ENCODE measurements around the gene C1orf21.
A peak's percentile ranks its signal among the peaks of the same experiment; 100 is the strongest.

C1orf21 gene

DNA sequence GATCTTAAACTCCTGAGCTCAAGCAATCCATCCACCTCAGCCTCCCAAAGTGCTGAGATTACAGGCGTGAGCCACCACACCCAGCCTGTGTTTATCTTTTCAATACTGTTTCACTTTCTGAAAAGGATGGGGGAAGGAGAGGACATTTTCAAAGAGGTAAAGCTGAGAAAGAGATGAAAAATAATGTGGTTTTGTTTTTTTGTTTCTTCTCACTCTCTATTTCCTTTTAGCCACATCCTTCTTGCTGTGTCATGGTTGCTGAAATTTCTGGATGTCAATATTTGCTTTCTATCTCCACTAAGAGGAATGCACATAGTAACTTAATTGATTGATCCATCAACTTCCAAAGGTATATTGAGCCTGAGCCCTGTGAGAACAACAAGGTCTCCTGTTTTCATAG, 6.4 kb upstream of the C1orf21 start:
- Histone ChIP-seq H3K27ac (no peak overlapping the region), H3K4me1 (no peaks in the 10 kb centered on the region), H3K79me2 (no peaks in the 10 kb centered on the region), H3K4me3 (ENCODE audit: low read depth, low read length) (no peak overlapping the region), H3K4me2 (ENCODE audit: low read length) (no peak overlapping the region), H3K36me3 (ENCODE audit: control insufficient read depth, insufficient read depth, low read length) (no peaks in the 10 kb centered on the region), H3K27me3 (ENCODE audit: control insufficient read depth, insufficient read depth, low read length) (no peaks in the 10 kb centered on the region), H2AFZ (no peak overlapping the region), H3K9ac (no peak overlapping the region), H3K9me3 (ENCODE audit: control insufficient read depth, low read length) (no peaks in the 10 kb centered on the region)
- TF ChIP-seq, protein P1, sequence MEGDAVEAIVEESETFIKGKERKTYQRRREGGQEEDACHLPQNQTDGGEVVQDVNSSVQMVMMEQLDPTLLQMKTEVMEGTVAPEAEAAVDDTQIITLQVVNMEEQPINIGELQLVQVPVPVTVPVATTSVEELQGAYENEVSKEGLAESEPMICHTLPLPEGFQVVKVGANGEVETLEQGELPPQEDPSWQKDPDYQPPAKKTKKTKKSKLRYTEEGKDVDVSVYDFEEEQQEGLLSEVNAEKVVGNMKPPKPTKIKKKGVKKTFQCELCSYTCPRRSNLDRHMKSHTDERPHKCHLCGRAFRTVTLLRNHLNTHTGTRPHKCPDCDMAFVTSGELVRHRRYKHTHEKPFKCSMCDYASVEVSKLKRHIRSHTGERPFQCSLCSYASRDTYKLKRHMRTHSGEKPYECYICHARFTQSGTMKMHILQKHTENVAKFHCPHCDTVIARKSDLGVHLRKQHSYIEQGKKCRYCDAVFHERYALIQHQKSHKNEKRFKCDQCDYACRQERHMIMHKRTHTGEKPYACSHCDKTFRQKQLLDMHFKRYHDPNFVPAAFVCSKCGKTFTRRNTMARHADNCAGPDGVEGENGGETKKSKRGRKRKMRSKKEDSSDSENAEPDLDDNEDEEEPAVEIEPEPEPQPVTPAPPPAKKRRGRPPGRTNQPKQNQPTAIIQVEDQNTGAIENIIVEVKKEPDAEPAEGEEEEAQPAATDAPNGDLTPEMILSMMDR (IDR thresholded peaks at IDR 0.05) = no peak

DNA sequence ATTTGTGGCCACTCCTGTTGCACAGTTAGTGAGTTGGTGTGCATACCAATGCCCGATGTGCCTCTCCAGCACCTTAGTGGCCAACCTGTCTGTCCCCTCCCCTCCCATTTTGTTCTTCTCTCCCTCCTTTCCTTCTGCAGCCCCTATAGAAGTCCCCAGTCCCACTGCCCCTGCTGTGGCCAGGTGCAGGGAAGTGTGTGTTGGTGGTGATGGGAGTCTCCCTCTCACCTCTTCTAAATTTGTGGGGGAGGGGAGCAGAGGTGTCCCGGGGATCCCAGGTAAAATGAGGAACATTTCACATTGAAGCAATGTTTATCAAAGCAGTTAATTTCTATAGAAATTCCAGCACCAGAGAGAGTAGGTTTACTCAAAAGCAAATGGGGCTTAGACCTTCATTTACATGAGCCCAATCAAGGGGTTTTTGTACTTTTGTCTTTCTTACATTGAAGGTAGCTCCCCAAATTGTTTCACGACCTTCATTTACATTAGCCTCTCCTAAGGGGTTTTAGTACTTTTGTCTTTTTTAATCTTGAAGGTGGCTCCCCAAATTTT, 3.0 kb upstream of the C1orf21 start:
- no peaks in the 10 kb centered on the region for H3K79me2 ChIP-seq
- no peak overlapping the region for H3K4me2 ChIP-seq (ENCODE audit: low read length)
- no peaks in the 10 kb centered on the region for H3K36me3 ChIP-seq (ENCODE audit: control insufficient read depth, insufficient read depth, low read length)
- TF ChIP-seq, protein P1 (IDR thresholded peaks at IDR 0.05) = no peak
- H3K9ac ChIP-seq = no peak overlapping the region
- H3K27me3 ChIP-seq (ENCODE audit: control insufficient read depth, insufficient read depth, low read length) = no peaks in the 10 kb centered on the region
- no peaks in the 10 kb centered on the region for H3K4me1 ChIP-seq
- H3K4me3 ChIP-seq (ENCODE audit: low read depth, low read length) = no peak overlapping the region
- H3K27ac ChIP-seq = no peak overlapping the region
- H3K9me3 ChIP-seq (ENCODE audit: control insufficient read depth, low read length) = no peaks in the 10 kb centered on the region
- no peak overlapping the region for H2AFZ ChIP-seq

GRCh38 chr1:184385865-184386311, 941 bp upstream of the C1orf21 start:
- Histone ChIP-seq H2AFZ (peak overlapping the region; percentile 92), H3K36me3 (ENCODE audit: control insufficient read depth, insufficient read depth, low read length) (no peaks in the 10 kb centered on the region), H3K4me1 (no peaks in the 10 kb centered on the region), H3K9ac (no peak overlapping the region), H3K9me3 (ENCODE audit: control insufficient read depth, low read length) (no peaks in the 10 kb centered on the region), H3K4me3 (ENCODE audit: low read depth, low read length) (peak overlapping the region; percentile 65), H3K4me2 (ENCODE audit: low read length) (peak overlapping the region; percentile 98), H3K79me2 (no peaks in the 10 kb centered on the region), H3K27ac (no peak overlapping the region), H3K27me3 (ENCODE audit: control insufficient read depth, insufficient read depth, low read length) (no peaks in the 10 kb centered on the region)
- TF ChIP-seq, protein P1 (IDR thresholded peaks at IDR 0.05) = no peak

GRCh38 chr1:184387069-184387475, 243 bp downstream of the C1orf21 start:
- TF ChIP-seq, protein P1 (IDR thresholded peaks at IDR 0.05) = no peak
- H3K79me2 ChIP-seq = no peaks in the 10 kb centered on the region
- peak overlapping the region; percentile 65 for H3K4me3 ChIP-seq (ENCODE audit: low read depth, low read length)
- peak overlapping the region; percentile 98 for H3K4me2 ChIP-seq (ENCODE audit: low read length)
- H3K27ac ChIP-seq = no peak overlapping the region
- peak overlapping the region; percentile 46 for H3K9ac ChIP-seq
- H3K36me3 ChIP-seq (ENCODE audit: control insufficient read depth, insufficient read depth, low read length) = no peaks in the 10 kb centered on the region
- no peaks in the 10 kb centered on the region for H3K27me3 ChIP-seq (ENCODE audit: control insufficient read depth, insufficient read depth, low read length)
- H3K9me3 ChIP-seq (ENCODE audit: control insufficient read depth, low read length) = no peaks in the 10 kb centered on the region
- no peaks in the 10 kb centered on the region for H3K4me1 ChIP-seq
- peak overlapping the region; percentile 92 for H2AFZ ChIP-seq

All from parathyroid adenoma (tissue), 2 donors.